Osteoblast (primary cell): Measurements from ENCODE around the gene TMEM101. TPM values are rescaled to one million over a fixed set of nuclear protein-coding genes. Genes with fewer than 3 reads are reported as not detected.
"Not testable (repeated sequence)": the region's sequence is repeated elsewhere in the genome, so short reads cannot be mapped to it uniquely, and the experiment has no call there.

Experiments used
- DNase-seq: peaks from one replicate; pipeline ENCODE4 v3.0.0; 2011; ENCODE audit warnings: low spot score, mixed read lengths; ENCODE audit not compliant: insufficient read length; ENCODE audit errors: missing footprints
- H2AFZ ChIP-seq: 2 replicates; pipeline ENCODE4 v1.6.0; 2011; ENCODE audit warnings: mild to moderate bottlenecking, low read length
- H3K27ac ChIP-seq: 2 replicates; pipeline ENCODE4 v1.5.1; 2011; ENCODE audit warnings: mild to moderate bottlenecking, low read depth, low read length, moderate library complexity
- H3K27me3 ChIP-seq: 2 replicates; pipeline ENCODE4 v1.6.0; 2012; ENCODE audit warnings: mild to moderate bottlenecking, control low read depth, inconsistent platforms, low read length, moderate library complexity; ENCODE audit not compliant: insufficient read depth
- H3K36me3 ChIP-seq: 2 replicates; pipeline ENCODE4 v1.5.1; 2011; ENCODE audit warnings: mild to moderate bottlenecking, low read length, control low read depth, moderate library complexity; ENCODE audit not compliant: insufficient read depth
- H3K4me1 ChIP-seq: 2 replicates; pipeline ENCODE4 v1.5.1; 2011; ENCODE audit warnings: mild to moderate bottlenecking, low read length, control low read depth, moderate library complexity; ENCODE audit not compliant: insufficient read depth
- H3K4me2 ChIP-seq: 2 replicates; pipeline ENCODE4 v1.6.0; 2011; ENCODE audit warnings: mild to moderate bottlenecking, low read length; ENCODE audit not compliant: insufficient read depth
- H3K4me3 ChIP-seq: fragments of 200-600 bp; sonication (generic); 3 replicates; pipeline ENCODE4 v1.5.1; 2012; ENCODE audit warnings: mild to moderate bottlenecking, low read length, inconsistent platforms; ENCODE audit not compliant: insufficient read depth
- H3K79me2 ChIP-seq: 2 replicates; pipeline ENCODE4 v1.6.0; 2012; ENCODE audit warnings: mild to moderate bottlenecking, low read length, control low read depth, inconsistent platforms; ENCODE audit not compliant: insufficient read depth
- H3K9me3 ChIP-seq: 2 replicates; pipeline ENCODE4 v1.5.1; 2011; ENCODE audit warnings: low read depth, low read length, control low read depth
- H4K20me1 ChIP-seq: 2 replicates; pipeline ENCODE4 v1.6.0; 2012; ENCODE audit warnings: mild to moderate bottlenecking, low read length, control low read depth; ENCODE audit not compliant: insufficient read depth
- CTCF ChIP-seq: IDR thresholded peaks from 2 replicates; pipeline ENCODE4 v1.5.1; 2011; ENCODE audit warnings: mild to moderate bottlenecking, low read depth, low read length, moderate library complexity; ENCODE audit errors: extremely low read depth
- total RNA-seq: library from RNA; depleted of rRNA; stranded (reverse); fragments of >200 nt; gene quantifications from 2 replicates; pipeline ENCODE4 v1.2.3, GENCODE V29; 2012

TMEM101 gene
- total RNA-seq, 1 donor = 47.8 TPM

DNA sequence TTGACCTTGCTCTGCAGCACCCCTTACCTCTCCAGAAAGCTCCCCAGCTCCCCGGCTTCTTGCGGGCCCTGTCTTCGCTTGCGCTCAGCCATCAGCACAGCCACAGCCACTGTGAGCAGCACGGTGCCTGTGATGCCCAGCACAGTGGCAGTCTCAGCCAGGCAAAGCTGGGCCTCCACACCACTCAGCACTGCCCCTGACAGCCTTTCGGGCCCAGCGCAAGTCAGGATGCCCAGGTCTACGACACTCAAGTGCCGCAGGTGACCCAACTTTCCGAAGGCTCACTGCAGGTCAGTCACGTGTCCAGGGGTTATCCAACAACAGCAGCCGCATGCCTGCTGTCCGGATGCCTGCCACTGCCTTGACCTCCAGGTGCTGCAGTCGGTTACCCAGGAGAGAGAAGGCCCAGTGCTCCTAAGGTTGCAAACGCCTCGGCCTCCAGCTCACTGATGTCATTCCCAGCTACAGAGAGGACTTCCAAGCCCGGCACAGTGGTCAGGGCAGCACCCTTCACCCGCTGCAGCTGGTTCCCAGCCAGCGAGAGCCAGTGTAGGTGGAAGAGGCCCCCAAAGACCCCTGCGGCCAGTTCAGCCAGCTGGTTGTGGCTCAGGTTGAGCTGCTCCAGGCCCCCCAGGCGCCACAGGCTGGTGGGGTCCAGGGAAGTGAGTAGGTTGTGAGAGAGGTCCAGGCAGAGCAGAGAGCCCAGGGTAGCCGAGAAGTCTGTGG lies 8.9 kb upstream of the TMEM101 start:
- H3K27me3 ChIP-seq = no peaks in the 10 kb centered on the region
- no peak overlapping the region for H3K27ac ChIP-seq
- H3K4me2 ChIP-seq = no peak overlapping the region
- H3K79me2 ChIP-seq = no peaks in the 10 kb centered on the region
- H3K4me1 ChIP-seq = no peaks in the 10 kb centered on the region
- no peak for TF ChIP-seq CTCF
- no peak overlapping the region for H2AFZ ChIP-seq
- DNase-seq = peak; percentile 37
- no peak overlapping the region for H3K4me3 ChIP-seq
- H3K9me3 ChIP-seq = no peaks in the 10 kb centered on the region
- H3K36me3 ChIP-seq = peaks cover 21% of the 10 kb centered on the region
- H4K20me1 ChIP-seq = peaks cover 3% of the 10 kb centered on the region

DNA sequence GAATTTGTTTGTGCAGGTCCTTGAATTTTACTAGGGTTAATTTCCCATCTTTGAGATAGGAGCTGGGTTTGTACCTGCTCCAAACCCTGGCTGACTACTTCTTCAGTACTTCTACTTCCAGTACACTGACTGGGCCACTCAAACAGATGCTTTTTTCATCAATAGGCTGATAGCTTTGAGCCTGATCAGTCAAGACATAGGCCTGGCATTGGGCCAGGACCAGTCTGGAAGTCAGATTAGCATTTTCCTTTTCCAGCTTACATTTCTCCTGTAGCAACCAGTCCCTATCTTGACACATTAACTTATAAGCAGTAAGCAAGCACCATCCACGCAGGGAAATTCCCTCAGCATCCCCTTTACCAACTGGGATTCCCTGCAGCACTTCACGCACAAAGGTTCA lies 7.5 kb upstream of the TMEM101 start:
- TF ChIP-seq CTCF = no peak
- H3K27me3 ChIP-seq = no peaks in the 10 kb centered on the region
- no peak overlapping the region for H3K27ac ChIP-seq
- no peaks in the 10 kb centered on the region for H3K9me3 ChIP-seq
- no peaks in the 10 kb centered on the region for H3K4me1 ChIP-seq
- H3K4me2 ChIP-seq = no peak overlapping the region
- H3K79me2 ChIP-seq = no peaks in the 10 kb centered on the region
- H3K36me3 ChIP-seq = peaks cover 17% of the 10 kb centered on the region
- DNase-seq = peak; percentile 31
- no peak overlapping the region for H3K4me3 ChIP-seq
- H4K20me1 ChIP-seq = no peaks in the 10 kb centered on the region
- H2AFZ ChIP-seq = no peak overlapping the region

DNA sequence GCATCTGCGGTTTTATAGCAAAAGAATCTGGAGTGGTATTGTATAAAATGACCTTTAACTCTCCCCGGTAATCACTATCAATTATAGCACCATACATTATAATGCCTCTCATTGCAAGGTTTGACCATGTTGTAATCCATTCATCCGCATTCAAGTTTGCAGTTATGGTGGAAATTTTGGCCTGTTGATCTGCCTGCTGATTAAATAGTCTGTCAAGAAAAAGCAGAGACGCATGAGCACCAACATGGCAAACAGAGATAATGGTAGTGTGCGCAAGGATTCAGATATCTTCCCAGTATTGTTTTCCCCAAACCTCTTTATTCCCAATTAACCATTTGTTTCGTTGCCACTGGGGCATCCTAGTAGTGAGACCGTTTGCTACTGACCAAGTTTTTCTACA lies 6.5 kb upstream of the TMEM101 start:
- not testable (repeated sequence) for H3K9me3 ChIP-seq, H3K27me3 ChIP-seq, H3K4me1 ChIP-seq, H3K4me3 ChIP-seq, H3K79me2 ChIP-seq, DNase-seq, H2AFZ ChIP-seq, H3K4me2 ChIP-seq, H3K27ac ChIP-seq, H4K20me1 ChIP-seq
- peaks cover 14% of the 10 kb centered on the region for H3K36me3 ChIP-seq

DNA sequence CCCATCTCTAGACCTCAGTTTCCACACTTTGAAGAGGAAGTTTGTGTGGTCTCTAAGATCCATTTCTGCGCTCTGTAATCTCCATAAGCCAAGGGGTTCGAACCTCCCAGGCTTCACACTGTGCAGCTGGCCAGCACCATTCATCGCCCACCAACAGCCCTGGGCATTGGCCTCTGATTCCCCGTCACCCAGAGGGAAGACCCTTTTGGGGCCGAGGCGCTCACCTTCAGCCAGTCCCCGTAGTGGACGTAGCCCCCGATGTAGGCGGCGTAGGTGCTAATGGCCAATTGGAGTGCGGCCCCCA lies 678 bp downstream of the TMEM101 start:
- H3K9me3 ChIP-seq = no peaks in the 10 kb centered on the region
- peak; percentile 90 for DNase-seq
- no peaks in the 10 kb centered on the region for H3K27me3 ChIP-seq
- peaks cover 9% of the 10 kb centered on the region for H3K79me2 ChIP-seq
- H3K4me1 ChIP-seq = peaks cover 6% of the 10 kb centered on the region
- TF ChIP-seq CTCF = no peak
- no peaks in the 10 kb centered on the region for H4K20me1 ChIP-seq
- peak overlapping the region; percentile 71 for H3K27ac ChIP-seq
- peak overlapping the region; percentile 86 for H3K4me3 ChIP-seq
- H3K4me2 ChIP-seq = peak overlapping the region; percentile 95
- H2AFZ ChIP-seq = peak overlapping the region; percentile 85
- peaks cover 11% of the 10 kb centered on the region for H3K36me3 ChIP-seq
